Keratinocyte (primary cell): Measurements from ENCODE around the gene ATP12A.

ENCODE experiments used
- CTCF ChIP-seq, 3 experiments: IDR thresholded peaks in 1 of 3; conservative IDR thresholded peaks in 1 of 3; optimal IDR thresholded peaks in 1 of 3; 2 replicates in 2 of 3; 3 replicates in 1 of 3; pipeline versions ENCODE3 to v1.5.1; 2011; ENCODE audit warnings: low read length in 3 of 3, mild to moderate bottlenecking in 3 of 3, moderate library complexity in 2 of 3, control low read depth in 1 of 3, inconsistent platforms in 1 of 3; ENCODE audit not compliant: insufficient read depth in 2 of 3; ENCODE audit errors: extremely low read depth in 1 of 3
- EZH2 ChIP-seq: IDR thresholded peaks from one replicate; pipeline ENCODE4 v1.6.1; 2012; ENCODE audit warnings: inconsistent platforms, mild to moderate bottlenecking, low read length, moderate library complexity

- TF ChIP-seq EZH2 = no peak
- TF ChIP-seq CTCF (optimal IDR thresholded peaks at IDR 0.05 in 1 of 3, IDR thresholded peaks at IDR 0.05 in 1 of 3, conservative IDR thresholded peaks at IDR 0.05 in 1 of 3; ENCODE audit: extremely low read depth in 1 of 3, insufficient read depth in 2 of 3, low read length in 3 of 3) = peak in 1 of 3 experiments; percentile 17
These were observed at the start of gene ATP12A for GRCh38 chr13:24680258-24680920.
